K562 (cell line): ENCODE results near the gene TMEM266. TPM values are rescaled to one million over a fixed set of nuclear protein-coding genes. Genes with fewer than 3 reads are reported as not detected.

Experiments
- ATAC-seq: fragments of 200-7000 bp; cut with Tn5 transposase; 3 replicates; pipeline ENCODE4 v1.9.1; 2020; ENCODE audit warnings: moderate library complexity
- BruUV-seq: library from RNA; stranded (reverse); fragments of 400-500 nt; replicated peaks from 2 replicates; lab custom pipeline; 2021; lab: Mats Ljungman, UMichigan
- CTCF ChIA-PET: fragments of 300-600 bp; formaldehyde crosslinking; extraction: SDS; loops from one replicate; lab custom pipeline; 2021; ENCODE audit warnings: low intra/inter-chr PET ratio; lab: Yijun Ruan, JAX
- POLR2A ChIA-PET: fragments of 300-600, 350-650 bp; sonication (Branson Sonifier 250); formaldehyde crosslinking; extraction: SDS; loops from one replicate; lab custom pipeline; 2021; ENCODE audit warnings: antibody characterized with exemption, inconsistent platforms; lab: Yijun Ruan, JAX
- DNase-seq, 4 experiments: peaks; one replicate each; pipeline versions ENCODE4 v3.0.0 to v3.0.0-alpha.2; 2011 to 2018; ENCODE audit warnings: low spot score in 3 of 4, mixed read lengths in 3 of 4; ENCODE audit errors: extremely low read depth in 1 of 4
- FAIRE-seq: peaks from 2 replicates; lab custom pipeline; 2011; peaks lifted over from hg19 to GRCh38; lab: Jason Lieb, UNC
- H2AFZ ChIP-seq: 2 replicates; pipeline ENCODE4 v1.6.0; 2011; ENCODE audit warnings: low read depth, low read length, control low read depth, inconsistent platforms
- H3K27ac ChIP-seq: fragments of 200-600 bp; 3 replicates; pipeline ENCODE4 v1.8.0; 2011; ENCODE audit warnings: low read depth, mild to moderate bottlenecking, control low read depth, inconsistent platforms, low read length, moderate library complexity, mixed read lengths; ENCODE audit errors: extremely low read depth
- H3K27me3 ChIP-seq, 2 experiments: fragments of 300-600 bp in 1 of 2; 2 replicates in 1 of 2; 3 replicates in 1 of 2; pipeline versions ENCODE4 v1.6.0 to v1.8.0; 2011; ENCODE audit warnings: inconsistent platforms in 2 of 2, low read length in 2 of 2, mild to moderate bottlenecking in 1 of 2, mixed read lengths in 1 of 2, moderate library complexity in 1 of 2; ENCODE audit not compliant: control insufficient read depth in 2 of 2, insufficient read depth in 2 of 2
- H3K36me3 ChIP-seq: fragments of 300-600 bp; 3 replicates; pipeline ENCODE4 v1.8.0; 2011; ENCODE audit warnings: mild to moderate bottlenecking, low read length, inconsistent platforms; ENCODE audit not compliant: control insufficient read depth, insufficient read depth
- H3K4me1 ChIP-seq, 2 experiments: fragments of 200-600 bp in 1 of 2; replicated peaks in 1 of 2; 2 replicates in 1 of 2; 3 replicates in 1 of 2; pipeline versions ENCODE4 v1.5.1 to v1.8.0; 2011; ENCODE audit warnings: inconsistent platforms in 2 of 2, low read length in 2 of 2, mild to moderate bottlenecking in 1 of 2, mixed read lengths in 1 of 2, moderate library complexity in 1 of 2; ENCODE audit not compliant: control insufficient read depth in 2 of 2, insufficient read depth in 2 of 2
- H3K4me2 ChIP-seq: 2 replicates; pipeline ENCODE4 v1.6.1; 2011; ENCODE audit warnings: low read length, control low read depth, inconsistent platforms, mixed read lengths; ENCODE audit not compliant: insufficient read depth
- H3K4me3 ChIP-seq: fragments of 200-600 bp; sonication (generic), shearing (Covaris generic); 2 replicates; pipeline ENCODE4 v1.5.1; 2016; ENCODE audit warnings: control low read depth, inconsistent platforms
- H3K79me2 ChIP-seq: fragments of 200-600 bp; 3 replicates; pipeline ENCODE4 v1.8.0; 2011; ENCODE audit warnings: low read length, inconsistent platforms; ENCODE audit not compliant: control insufficient read depth, insufficient read depth
- H3K9ac ChIP-seq, 2 experiments: 2 replicates each; pipeline versions ENCODE4 v1.6.0 to v1.6.1; 2011; ENCODE audit warnings: low read depth in 2 of 2, low read length in 2 of 2, control low read depth in 1 of 2, inconsistent platforms in 1 of 2, mild to moderate bottlenecking in 1 of 2, mixed read lengths in 1 of 2; ENCODE audit not compliant: insufficient read depth in 1 of 2
- H3K9me1 ChIP-seq: one replicate; pipeline ENCODE4 v1.6.0; 2011; ENCODE audit warnings: inconsistent platforms, mild to moderate bottlenecking, low read length, moderate library complexity; ENCODE audit not compliant: control insufficient read depth, insufficient read depth
- H3K9me3 ChIP-seq: replicated peaks from 2 replicates; pipeline ENCODE4 v1.5.1; 2011; ENCODE audit warnings: low read depth, low read length, inconsistent platforms; ENCODE audit not compliant: control insufficient read depth, insufficient read depth
- H4K20me1 ChIP-seq: replicated peaks from 2 replicates; pipeline ENCODE4 v1.6.1; 2011; ENCODE audit warnings: low read length, inconsistent platforms, mixed read lengths; ENCODE audit not compliant: control insufficient read depth, insufficient read depth
- ASH1L ChIP-seq: fragments of 450-650 bp; IDR thresholded peaks from 2 replicates; pipeline ENCODE4 v1.6.1; 2018; ENCODE audit warnings: borderline replicate concordance, mild to moderate bottlenecking, low read depth; ENCODE audit not compliant: partially characterized antibody
- ATF7 ChIP-seq: fragments of 450-650 bp; IDR thresholded peaks from 2 replicates; pipeline ENCODE4 v1.7.1; 2014; ENCODE audit warnings: mild to moderate bottlenecking, moderate library complexity
- CTCFL ChIP-seq: IDR thresholded peaks from 2 replicates; pipeline ENCODE4 v1.6.1; 2011; ENCODE audit warnings: borderline replicate concordance, low read depth, mild to moderate bottlenecking, moderate library complexity, low read length; ENCODE audit not compliant: insufficient read depth, poor library complexity, severe bottlenecking
- GMEB1 ChIP-seq: fragments of 250-450 bp; sonication (Bioruptor Pico); IDR thresholded peaks from 2 replicates; pipeline ENCODE4 v1.4.0; 2020; ENCODE audit warnings: mild to moderate bottlenecking
- KAT8 ChIP-seq: fragments of 450-650 bp; IDR thresholded peaks from 2 replicates; pipeline ENCODE4 v1.6.1; 2016; ENCODE audit warnings: low read depth, mild to moderate bottlenecking
- RNF2 ChIP-seq: sonication (generic); IDR thresholded peaks from 2 replicates; pipeline ENCODE4 v1.6.1; 2016
- SMARCA5 ChIP-seq: fragments of 450-650 bp; IDR thresholded peaks from 2 replicates; pipeline ENCODE4 v1.6.1; 2016
- TARDBP ChIP-seq: fragments of 450-650 bp; IDR thresholded peaks from 2 replicates; pipeline ENCODE4 v1.6.1; 2016
- TOE1 ChIP-seq, 2 experiments: fragments of 450-650 bp in 1 of 2; sonication (generic) in 1 of 2; formaldehyde crosslinking in 1 of 2; IDR thresholded peaks; 2 replicates each; pipeline versions ENCODE4 v1.7.1 to v1.8.0; 2016 to 2022; ENCODE audit warnings: borderline replicate concordance in 2 of 2, mild to moderate bottlenecking in 2 of 2, antibody characterized with exemption in 1 of 2, inconsistent platforms in 1 of 2, low read depth in 1 of 2, missing genetic modification reagents in 1 of 2, moderate library complexity in 1 of 2
- ZBTB11 ChIP-seq, 3 experiments: fragments of 200-800 bp in 1 of 3; fragments of 250-450 bp in 1 of 3; fragments of 450-650 bp in 1 of 3; sonication (Bioruptor Pico) in 1 of 3; sonication (Bioruptor generic) in 1 of 3; formaldehyde crosslinking in 1 of 3; IDR thresholded peaks; 2 replicates each; pipeline versions ENCODE4 v1.6.1 to v1.8.0; 2016 to 2022; ENCODE audit warnings: mild to moderate bottlenecking in 2 of 3, missing genetic modification characterization in 2 of 3, missing compliant biosample characterization in 1 of 3, moderate library complexity in 1 of 3
- ZBTB26 ChIP-seq: fragments of 450-650 bp; formaldehyde crosslinking; IDR thresholded peaks from 2 replicates; pipeline ENCODE4 v1.4.0; 2022; ENCODE audit warnings: missing genetic modification characterization
- ZNF408 ChIP-seq: fragments of 250-450 bp; sonication (Bioruptor Pico); IDR thresholded peaks from 2 replicates; pipeline ENCODE4 v1.4.0; 2020; ENCODE audit warnings: low read depth, mild to moderate bottlenecking, moderate library complexity
- WGBS: fragments of 100-300 bp; shearing (Covaris generic); methylation state at CpG from one replicate; pipeline ENCODE4 v1.1.6; 2016; ENCODE audit warnings: low coverage, mixed read lengths; ENCODE audit not compliant: insufficient coverage; ENCODE audit errors: missing lambda C conversion rate; 5-methylcytosine and 5-hydroxymethylcytosine counted together
- in situ Hi-C: fragments of 300-500 bp; cut with MboI; formaldehyde crosslinking; loops from 4 replicates; pipeline ENCODE4 v1.15.0; 2018; ENCODE audit warnings: inconsistent platforms, mixed read lengths
- intact Hi-C: fragments of 100-400 bp; cut with micrococcal nuclease; formaldehyde crosslinking; loops from 2 replicates; pipeline ENCODE4 v1.14.2; 2022
- polyA plus RNA-seq, 8 experiments: library from polyadenylated mRNA; depleted of rRNA in 4 of 8; stranded (reverse) in 5 of 8; unstranded in 3 of 8; fragments of >200 nt; fragmentation: Nextera tagmentation in 2 of 8; fragmentation: Illumina TruSeq in 1 of 8; extraction: Ambion mirVana in 2 of 8; extraction: Trizol in 1 of 8; gene quantifications; 2 replicates each; pipeline versions ENCODE4 v1.2.1 to v1.2.3, GENCODE V29; 2011 to 2014; ENCODE audit warnings: inconsistent platforms in 1 of 8, missing spikeins in 1 of 8
- total RNA-seq, 7 experiments: library from RNA; depleted of rRNA in 6 of 7; stranded (reverse); fragments of >200 nt in 6 of 7; fragmentation: Illumina TruSeq in 2 of 7; extraction: Trizol in 2 of 7; gene quantifications; 2 replicates each; pipeline versions ENCODE4 v1.2.1 to v1.2.3, GENCODE V29; 2011 to 2021; ENCODE audit warnings: low replicate concordance in 1 of 7

TMEM266 gene
- total and polyA plus RNA-seq, 9 of the 15 experiments (the other 6 are each of a cell fraction or from before 2014, with no cell fraction given), result not detected

- in situ Hi-C loops, result no loop called here
- peaks cover 51 to 90% of the 10 kb centered on the region in 2 experiments; a peak in 4 of 5 replicates for H3K27me3 ChIP-seq
- H3K9ac ChIP-seq, result no peak overlapping the region; a peak in 1 of 4 replicates
- under 1% methylated on average over 24 of the region's 24 CpGs for WGBS
- ATAC-seq (no peak), FAIRE-seq (no peak), DNase-seq (no peak)
- no peak overlapping the region for H3K4me3 ChIP-seq
- H4K20me1 ChIP-seq, result 0 out of 2 replicates have a peak, but pooled peaks cover 14% of the 10 kb centered on the region
- peaks cover 0 to 8% of the 10 kb centered on the region in 2 experiments; a peak in 2 of 5 replicates for H3K4me1 ChIP-seq
- H3K79me2 ChIP-seq, result no peaks in the 10 kb centered on the region
- H2AFZ ChIP-seq, result no peak overlapping the region
- POLR2A ChIA-PET, result no interaction called here
- BruUV-seq, result no TSS peak
- H3K4me2 ChIP-seq, result no peak overlapping the region
- CTCF ChIA-PET, result no interaction called here
- H3K36me3 ChIP-seq, result no peaks in the 10 kb centered on the region
- H3K9me3 ChIP-seq, result no peaks in the 10 kb centered on the region
- H3K9me1 ChIP-seq, result peaks cover 5% of the 10 kb centered on the region
- intact Hi-C loops, result no loop called here
- no peak overlapping the region for H3K27ac ChIP-seq
- TF ChIP-seq ZNF408 (CRISPR knock-in tag), result no peak
- TF ChIP-seq CTCFL, result no peak
- TF ChIP-seq ATF7, result no peak
- no peak for TF ChIP-seq ZBTB11 (CRISPR knock-in tag; IDR thresholded peaks at IDR 0.05)
- TF ChIP-seq SMARCA5, result no peak
- TF ChIP-seq TOE1 (IDR thresholded peaks at IDR 0.05; ENCODE audit: borderline replicate concordance), result no peak
- no peak for TF ChIP-seq TOE1 (CRISPR knock-in tag; IDR thresholded peaks at IDR 0.05; ENCODE audit: borderline replicate concordance, low read depth)
- TF ChIP-seq TARDBP, result no peak
- TF ChIP-seq ZBTB26 (CRISPR knock-in tag), result no peak
- TF ChIP-seq KAT8, result no peak
- TF ChIP-seq RNF2, result no peak
- no peak for TF ChIP-seq GMEB1 (CRISPR knock-in tag)
- TF ChIP-seq ASH1L, result no peak
Measured at GRCh38 chr15:76160426-76161152, 100.8 kb downstream of the TMEM266 start.
